Measurements from ENCODE around the gene LMO3. TPM values are rescaled to one million over a fixed set of nuclear protein-coding genes. Genes with fewer than 3 reads are reported as not detected.

LMO3 gene
- total RNA-seq, 1 donor from 2014 or later, result 0.26 TPM

DNA sequence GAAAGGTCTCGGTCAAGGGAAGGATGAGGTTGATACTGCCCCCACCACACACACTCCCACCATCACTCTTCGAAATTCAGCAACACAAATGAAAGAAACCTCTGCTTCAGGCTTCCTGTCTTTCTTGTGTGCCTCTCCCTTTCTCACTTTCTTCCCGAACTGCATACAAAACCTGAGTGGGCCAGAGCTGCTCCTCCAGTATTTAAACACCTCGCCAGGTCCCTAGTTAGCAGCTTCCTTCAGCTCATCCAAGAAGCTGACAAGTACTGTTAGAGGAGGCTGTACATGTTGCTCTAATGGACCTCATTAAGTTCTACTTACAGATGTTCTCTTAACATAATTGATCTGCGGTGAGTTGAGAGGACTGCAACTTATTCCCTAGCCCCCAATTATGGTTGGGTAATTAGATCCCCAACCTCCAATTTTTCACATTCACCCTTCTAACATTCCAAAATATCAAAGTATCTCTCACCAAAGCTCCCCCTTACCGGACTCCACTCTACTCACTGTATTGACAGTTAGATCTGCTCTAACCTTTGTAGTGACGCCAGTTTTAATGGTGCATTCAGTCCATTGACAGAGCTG is 4.1 kb upstream of the LMO3 start:
- peak overlapping the region; percentile 60 for H3K4me3 ChIP-seq (ENCODE audit: low read depth, low read length)
- DNase-seq (ENCODE audit: low read depth) (peak; percentile 53), FAIRE-seq (no peak)
- TF ChIP-seq, protein P1, sequence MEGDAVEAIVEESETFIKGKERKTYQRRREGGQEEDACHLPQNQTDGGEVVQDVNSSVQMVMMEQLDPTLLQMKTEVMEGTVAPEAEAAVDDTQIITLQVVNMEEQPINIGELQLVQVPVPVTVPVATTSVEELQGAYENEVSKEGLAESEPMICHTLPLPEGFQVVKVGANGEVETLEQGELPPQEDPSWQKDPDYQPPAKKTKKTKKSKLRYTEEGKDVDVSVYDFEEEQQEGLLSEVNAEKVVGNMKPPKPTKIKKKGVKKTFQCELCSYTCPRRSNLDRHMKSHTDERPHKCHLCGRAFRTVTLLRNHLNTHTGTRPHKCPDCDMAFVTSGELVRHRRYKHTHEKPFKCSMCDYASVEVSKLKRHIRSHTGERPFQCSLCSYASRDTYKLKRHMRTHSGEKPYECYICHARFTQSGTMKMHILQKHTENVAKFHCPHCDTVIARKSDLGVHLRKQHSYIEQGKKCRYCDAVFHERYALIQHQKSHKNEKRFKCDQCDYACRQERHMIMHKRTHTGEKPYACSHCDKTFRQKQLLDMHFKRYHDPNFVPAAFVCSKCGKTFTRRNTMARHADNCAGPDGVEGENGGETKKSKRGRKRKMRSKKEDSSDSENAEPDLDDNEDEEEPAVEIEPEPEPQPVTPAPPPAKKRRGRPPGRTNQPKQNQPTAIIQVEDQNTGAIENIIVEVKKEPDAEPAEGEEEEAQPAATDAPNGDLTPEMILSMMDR (IDR thresholded peaks at IDR 0.05; ENCODE audit: insufficient read depth, low read length, severe bottlenecking), result no peak
- H3K36me3 ChIP-seq (ENCODE audit: control insufficient read depth, insufficient read depth, low read length), result no peaks in the 10 kb centered on the region
- no peaks in the 10 kb centered on the region for H3K27me3 ChIP-seq (ENCODE audit: control insufficient read depth, insufficient read depth, low read length)

DNA sequence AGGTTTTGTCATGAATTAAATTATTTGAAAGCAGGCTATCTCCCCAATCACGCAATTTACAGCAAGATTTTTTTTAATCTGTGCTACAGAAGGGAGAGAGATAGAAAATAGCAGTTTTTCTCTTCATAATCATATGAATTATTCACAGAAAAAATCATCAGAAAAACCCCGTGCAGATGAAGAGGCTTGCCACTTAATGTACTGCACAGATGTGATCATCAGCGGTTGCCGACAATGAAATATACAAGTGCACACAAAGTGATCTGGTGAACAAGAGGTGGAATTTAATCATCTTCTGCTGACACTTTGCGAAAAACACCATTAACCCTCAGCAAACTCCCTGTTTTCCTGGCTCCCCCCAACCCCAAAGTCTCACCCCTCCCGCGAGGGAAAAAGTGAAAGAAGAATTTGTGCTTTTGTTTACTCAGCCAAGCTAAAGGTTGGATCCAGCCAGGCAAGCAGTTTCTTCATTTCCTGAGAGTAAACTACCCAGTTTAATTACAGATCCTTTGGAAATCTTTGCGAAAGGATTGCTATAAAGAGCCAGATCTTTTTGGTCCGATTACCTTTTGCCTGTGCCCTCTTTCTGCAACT is 3.1 kb upstream of the LMO3 start:
- FAIRE-seq (no peak), DNase-seq (ENCODE audit: low read depth) (peak; percentile 49)
- Histone ChIP-seq H3K4me3 (ENCODE audit: low read depth, low read length) (peak overlapping the region; percentile 60), H3K27me3 (ENCODE audit: control insufficient read depth, insufficient read depth, low read length) (no peaks in the 10 kb centered on the region), H3K36me3 (ENCODE audit: control insufficient read depth, insufficient read depth, low read length) (no peaks in the 10 kb centered on the region)
- TF ChIP-seq, protein P1 (IDR thresholded peaks at IDR 0.05; ENCODE audit: insufficient read depth, low read length, severe bottlenecking), result no peak

DNA sequence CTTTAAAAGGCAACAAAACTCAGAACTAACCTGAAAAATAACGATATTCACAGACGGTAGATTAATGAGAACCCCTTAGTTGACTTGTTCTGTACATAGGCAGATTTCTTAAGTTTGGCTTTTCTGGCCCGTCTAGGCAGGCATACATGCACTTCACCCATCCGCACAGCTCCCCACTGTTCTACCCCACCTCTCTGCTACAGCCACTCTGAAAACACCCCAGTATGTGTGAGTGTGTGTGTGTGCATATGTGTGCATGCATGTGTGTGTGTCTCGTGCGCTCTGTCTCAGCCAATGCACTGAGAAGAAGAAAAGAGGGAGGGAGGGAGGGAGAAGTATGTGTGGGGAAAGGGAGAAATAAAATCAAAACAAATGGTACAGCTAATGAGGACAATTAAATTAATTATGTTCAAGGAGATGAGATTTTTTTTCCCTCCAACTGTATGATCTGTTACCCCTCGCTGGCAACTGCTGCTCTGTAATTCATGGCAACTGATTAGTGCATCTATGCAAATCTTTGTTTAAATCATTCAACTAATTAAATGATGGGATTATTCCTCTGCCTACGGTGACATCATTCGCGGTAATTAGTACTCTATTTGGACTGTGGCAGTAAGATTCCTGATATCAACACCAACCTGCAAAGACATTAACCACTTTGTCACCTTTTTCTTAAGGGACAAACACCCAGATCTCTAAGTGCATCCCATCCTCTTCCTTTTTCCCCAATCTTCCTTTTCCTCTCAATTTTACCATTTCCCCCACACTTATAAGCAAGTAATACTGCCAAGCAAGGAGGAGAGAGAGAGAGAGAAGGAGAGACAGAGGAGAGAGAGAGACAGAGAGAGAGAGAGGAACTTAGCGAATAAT is 2.2 kb upstream of the LMO3 start:
- no peaks in the 10 kb centered on the region for H3K36me3 ChIP-seq (ENCODE audit: control insufficient read depth, insufficient read depth, low read length)
- peak overlapping the region; percentile 60 for H3K4me3 ChIP-seq (ENCODE audit: low read depth, low read length)
- FAIRE-seq (no peak), DNase-seq (ENCODE audit: low read depth) (peak; percentile 70)
- H3K27me3 ChIP-seq (ENCODE audit: control insufficient read depth, insufficient read depth, low read length), result no peaks in the 10 kb centered on the region
- TF ChIP-seq, protein P1 (IDR thresholded peaks at IDR 0.05; ENCODE audit: insufficient read depth, low read length, severe bottlenecking), result no peak

DNA sequence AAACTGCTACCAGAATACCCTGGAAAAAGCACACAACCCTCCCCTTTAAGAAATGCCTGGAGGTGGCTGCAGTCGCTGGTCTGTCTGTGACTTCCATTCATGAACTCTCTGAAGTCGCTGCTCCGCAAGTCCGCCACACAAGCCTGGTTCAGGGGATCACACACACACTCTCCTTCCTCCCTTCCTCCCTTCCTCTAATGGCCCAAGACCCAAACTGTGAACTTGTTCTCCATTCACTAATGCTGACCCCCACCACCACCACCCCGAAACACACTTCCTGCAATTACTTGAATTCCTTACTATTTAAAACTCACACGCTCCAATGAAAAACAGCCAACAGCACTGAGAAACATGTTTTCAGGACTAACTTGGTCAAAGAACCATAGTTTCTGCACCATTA is 1.0 kb upstream of the LMO3 start:
- DNase-seq (ENCODE audit: low read depth), result peak; percentile 43
- no peak for FAIRE-seq
- Histone ChIP-seq H3K36me3 (ENCODE audit: control insufficient read depth, insufficient read depth, low read length) (no peaks in the 10 kb centered on the region), H3K27me3 (ENCODE audit: control insufficient read depth, insufficient read depth, low read length) (no peaks in the 10 kb centered on the region), H3K4me3 (ENCODE audit: low read depth, low read length) (peak overlapping the region; percentile 60)
- TF ChIP-seq, protein P1 (IDR thresholded peaks at IDR 0.05; ENCODE audit: insufficient read depth, low read length, severe bottlenecking), result no peak

DNA sequence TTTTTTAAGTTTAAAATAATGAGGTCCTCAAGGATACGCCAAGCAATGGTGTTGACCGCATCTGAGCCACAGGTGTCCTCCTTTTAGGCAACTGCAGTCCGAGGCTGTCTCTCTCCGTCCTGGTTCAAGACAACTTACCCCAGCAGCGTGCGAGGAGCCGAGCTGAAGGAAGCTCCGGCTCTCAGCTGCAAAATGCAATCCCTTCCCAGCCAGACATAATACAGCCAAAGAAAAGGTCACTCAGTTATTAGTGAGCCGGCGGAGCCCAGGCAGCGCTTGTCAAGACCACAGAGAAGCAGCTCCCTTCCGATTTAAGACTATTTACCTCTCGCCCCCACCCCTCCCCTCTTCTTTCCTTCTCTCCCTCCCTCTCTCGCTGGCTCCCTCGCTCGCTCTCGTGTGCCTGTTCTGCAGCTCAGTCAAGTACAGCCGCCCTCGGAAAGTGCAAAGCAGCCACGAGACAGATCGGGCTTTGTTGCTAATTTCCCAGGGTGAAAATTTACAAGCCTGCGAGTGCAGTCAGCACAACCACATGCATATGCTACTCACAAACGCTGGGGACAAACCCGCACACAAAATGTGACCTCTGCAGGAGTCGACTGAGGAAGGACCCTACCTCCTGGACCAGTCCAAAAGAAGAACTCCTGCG is 363 bp upstream of the LMO3 start:
- Histone ChIP-seq H3K27me3 (ENCODE audit: control insufficient read depth, insufficient read depth, low read length) (no peaks in the 10 kb centered on the region), H3K4me3 (ENCODE audit: low read depth, low read length) (peak overlapping the region; percentile 60), H3K36me3 (ENCODE audit: control insufficient read depth, insufficient read depth, low read length) (no peaks in the 10 kb centered on the region)
- DNase-seq (ENCODE audit: low read depth) (no peak), FAIRE-seq (no peak)
- TF ChIP-seq, protein P1 (IDR thresholded peaks at IDR 0.05; ENCODE audit: insufficient read depth, low read length, severe bottlenecking), result no peak

Data from bronchial epithelial cell (primary cell).